NK-92 (cell line): Measurements from ENCODE around the gene KRTAP5-1.
"Not testable (repeated sequence)": the region's sequence is repeated elsewhere in the genome, so short reads cannot be mapped to it uniquely, and the experiment has no call there.

Experiments used
- DNase-seq: peaks from one replicate; lab custom pipeline; 2025; ENCODE audit not compliant: unreplicated experiment; lab: John Stamatoyannopoulos, UW

KRTAP5-1 gene

DNA sequence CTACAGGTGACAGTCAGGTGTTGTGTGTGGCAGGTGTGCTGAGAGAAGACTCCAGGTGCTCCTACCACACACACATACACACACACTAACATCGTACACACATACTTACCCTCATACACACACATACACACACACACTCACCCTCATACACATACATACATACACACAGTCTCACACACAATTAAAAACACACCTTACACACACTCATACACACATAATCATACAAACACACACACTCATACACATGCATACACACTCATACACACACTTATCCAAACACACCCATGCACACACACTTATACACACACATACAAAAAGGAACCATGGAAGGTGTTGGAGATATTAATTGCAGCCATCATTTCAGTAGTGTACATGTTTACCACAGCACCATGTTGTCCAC is 18.5 kb upstream of the KRTAP5-1 start:
- DNase-seq = no peak

DNA sequence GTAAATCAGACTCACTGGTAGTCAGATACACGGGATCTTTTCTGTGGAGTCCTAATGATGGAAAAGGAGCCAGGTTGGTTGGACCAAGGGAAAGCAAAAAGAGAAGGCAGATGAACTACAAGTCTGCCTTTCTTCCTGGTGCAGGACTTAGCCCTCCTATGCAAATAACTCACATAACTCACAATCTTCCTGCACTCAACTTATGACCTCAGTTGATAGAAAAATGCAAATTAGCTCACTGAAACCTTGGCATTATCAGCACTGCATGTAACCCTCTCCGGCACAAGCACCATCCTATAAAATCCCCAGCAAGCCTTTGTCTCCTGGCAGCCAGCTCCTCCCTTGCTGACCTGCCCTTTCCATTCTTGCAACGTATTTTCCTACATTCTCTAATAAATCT is 16.6 kb upstream of the KRTAP5-1 start:
- DNase-seq = not testable (repeated sequence)

- no peak for DNase-seq
Measured at GRCh38 chr11:1600626-1601025, 15.5 kb upstream of the KRTAP5-1 start.

GRCh38 chr11:1598816-1599215 is 13.7 kb upstream of the KRTAP5-1 start:
- DNase-seq = no peak

GRCh38 chr11:1598406-1598805 is 13.3 kb upstream of the KRTAP5-1 start:
- DNase-seq = not testable (repeated sequence)

- no peak for DNase-seq
Measured at GRCh38 chr11:1597994-1598380, 12.9 kb upstream of the KRTAP5-1 start, which contains the start of gene KRTAP5-2. TSS of gene KRTAP5-2 (minus strand) at chr11:1598294. CDS start at chr11:1598250, 44 bp downstream.

DNA sequence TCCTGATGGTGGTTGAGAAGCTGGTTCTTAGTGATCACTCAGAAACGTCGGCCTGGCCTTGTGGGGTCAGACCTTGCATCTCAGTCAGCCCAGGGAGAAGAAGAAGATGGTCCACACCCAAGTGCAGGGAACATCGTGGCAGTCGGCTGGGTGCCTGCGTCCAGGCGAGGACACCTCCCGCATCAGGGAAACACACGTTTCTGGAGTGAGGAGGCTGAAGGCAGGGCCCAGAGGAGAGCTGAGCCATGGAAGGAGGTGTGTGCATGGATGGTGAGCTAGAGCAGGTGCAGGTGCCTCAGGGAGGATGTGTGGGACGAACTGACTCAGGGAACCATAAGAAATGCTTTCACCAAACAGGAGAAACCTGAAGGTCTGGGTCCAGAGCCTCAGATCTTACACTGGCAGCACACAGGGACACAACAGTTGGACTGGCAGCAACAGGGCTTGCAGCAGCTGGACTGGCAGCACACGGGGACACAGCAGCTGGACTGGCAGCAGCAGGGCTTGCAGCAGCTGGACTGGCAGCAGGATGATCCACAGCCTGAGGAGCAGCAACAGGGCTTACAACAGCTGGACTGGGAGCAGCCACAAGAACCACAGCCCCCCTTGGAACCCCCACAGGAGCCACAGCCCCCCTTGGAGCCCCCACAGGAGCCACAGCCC is 12.4 kb upstream of the KRTAP5-1 start:
- no peak for DNase-seq

GRCh38 chr11:1596576-1597121 is 11.6 kb upstream of the KRTAP5-1 start:
- DNase-seq = not testable (repeated sequence)

- not testable (repeated sequence) for DNase-seq
Measured at GRCh38 chr11:1595994-1596575, 11.0 kb upstream of the KRTAP5-1 start.

DNA sequence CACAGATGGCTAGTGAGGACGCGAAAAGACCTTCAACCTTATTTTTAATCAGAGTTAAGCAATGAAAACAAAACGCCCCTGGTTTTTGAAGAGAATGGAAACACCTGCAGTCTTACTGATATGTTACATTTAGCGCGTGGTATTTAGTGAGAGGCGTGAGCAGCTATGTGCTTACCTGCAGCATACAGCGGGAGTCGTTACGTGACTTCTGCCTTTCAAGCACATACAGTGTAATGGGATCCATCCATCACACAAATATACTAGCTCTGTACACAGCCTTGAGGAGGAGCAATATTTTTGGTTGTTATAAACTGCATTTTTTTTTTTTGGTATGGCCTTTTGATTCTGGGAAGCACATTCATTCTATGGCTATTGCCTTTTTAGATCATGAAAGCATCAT is 7.5 kb upstream of the KRTAP5-1 start:
- DNase-seq = no peak

DNA sequence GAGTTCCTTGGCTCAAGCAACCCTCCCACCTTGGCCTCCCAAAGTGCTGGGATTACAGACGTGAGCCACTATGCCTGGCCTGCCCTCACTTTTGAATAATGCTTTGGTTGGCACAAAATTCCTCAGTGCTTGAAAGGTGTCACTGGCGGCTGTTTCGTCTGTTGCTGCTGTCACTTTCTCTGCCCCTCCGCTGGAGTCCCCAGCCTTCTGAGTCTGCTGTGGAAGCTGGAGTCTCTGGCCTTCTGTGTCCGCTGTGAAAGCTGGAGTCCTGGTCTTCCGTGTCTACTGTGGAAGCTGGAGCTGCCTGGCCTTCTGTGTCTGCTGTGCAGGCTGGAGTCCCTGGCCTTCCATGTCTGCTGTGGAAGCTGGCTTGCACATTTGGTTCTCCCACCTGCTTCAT is 4.9 kb upstream of the KRTAP5-1 start:
- DNase-seq = no peak

DNA sequence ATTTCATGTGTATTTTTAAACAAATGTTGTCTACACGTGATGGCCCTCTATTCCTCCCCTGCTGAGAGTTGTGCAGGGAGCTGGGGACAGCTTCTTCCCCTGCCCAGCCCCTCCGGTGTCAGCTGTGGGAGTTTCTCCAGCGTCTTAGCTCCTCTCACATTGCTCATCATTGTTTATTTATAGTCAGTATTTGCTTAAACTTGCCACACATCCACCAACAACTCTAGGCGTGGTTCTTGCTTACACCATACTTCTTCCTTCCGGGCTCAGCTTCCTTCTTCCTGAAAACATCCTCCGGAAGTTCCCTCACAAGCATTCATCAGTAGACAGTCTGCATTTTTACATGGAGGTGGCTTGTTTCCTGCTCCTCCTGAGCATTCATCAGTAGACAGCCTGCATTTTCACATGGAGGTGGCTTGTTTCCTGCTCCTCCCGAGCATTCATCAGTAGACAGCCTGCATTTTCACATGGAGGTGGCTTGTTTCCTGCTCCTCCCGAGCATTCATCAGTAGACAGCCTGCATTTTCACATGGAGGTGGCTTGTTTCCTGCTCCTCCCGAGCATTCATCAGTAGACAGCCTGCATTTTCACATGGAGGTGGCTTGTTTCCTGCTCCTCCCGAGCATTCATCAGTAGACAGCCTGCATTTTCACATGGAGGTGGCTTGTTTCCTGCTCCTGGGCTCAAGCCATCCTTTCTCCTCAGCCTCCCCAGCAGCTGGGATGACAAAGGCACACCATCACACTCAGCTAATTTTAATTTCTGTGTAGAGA is 4.3 kb upstream of the KRTAP5-1 start:
- DNase-seq = not testable (repeated sequence)

DNA sequence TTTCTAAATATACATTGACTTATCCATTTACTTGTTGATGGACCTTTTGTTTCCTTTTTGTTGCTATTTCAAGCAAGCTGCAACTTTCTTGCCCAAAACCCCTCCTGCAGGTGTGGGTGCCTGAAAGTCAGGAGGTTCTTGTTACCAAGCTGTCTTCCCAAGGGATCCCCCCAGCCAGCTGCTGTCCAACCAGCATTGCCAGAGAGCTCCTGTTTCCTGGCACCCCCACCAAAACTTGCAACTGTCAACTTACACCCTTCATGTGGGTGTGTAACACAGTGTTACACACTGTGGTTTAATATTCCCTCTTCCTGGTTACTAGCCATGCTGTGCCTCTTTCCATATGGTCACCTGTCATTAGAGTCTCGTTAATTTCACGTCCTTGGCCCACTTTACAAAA is 1.6 kb upstream of the KRTAP5-1 start:
- no peak for DNase-seq

GRCh38 chr11:1582909-1583308 is 2.2 kb downstream of the KRTAP5-1 start:
- DNase-seq = not testable (repeated sequence)

DNA sequence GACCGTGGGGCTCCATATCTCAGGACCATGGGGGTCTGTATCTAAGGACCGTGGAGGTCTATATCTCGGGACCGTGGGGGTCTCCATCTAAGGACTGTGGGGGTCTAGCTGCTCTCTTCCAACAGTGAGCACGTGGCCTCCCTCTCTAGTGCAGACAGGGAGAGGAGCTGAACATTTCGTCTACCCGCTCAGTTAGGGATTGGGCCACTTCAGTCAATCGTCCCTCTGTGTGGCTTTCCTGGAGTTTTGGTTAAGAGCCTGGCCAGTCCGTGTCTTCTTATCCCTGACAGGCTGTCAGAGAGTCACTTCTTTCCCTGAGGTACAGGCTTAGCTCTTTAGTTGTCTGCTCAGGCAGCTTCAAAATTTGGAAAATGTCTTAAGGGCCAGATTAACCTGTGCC is 3.1 kb downstream of the KRTAP5-1 start:
- DNase-seq = no peak

DNA sequence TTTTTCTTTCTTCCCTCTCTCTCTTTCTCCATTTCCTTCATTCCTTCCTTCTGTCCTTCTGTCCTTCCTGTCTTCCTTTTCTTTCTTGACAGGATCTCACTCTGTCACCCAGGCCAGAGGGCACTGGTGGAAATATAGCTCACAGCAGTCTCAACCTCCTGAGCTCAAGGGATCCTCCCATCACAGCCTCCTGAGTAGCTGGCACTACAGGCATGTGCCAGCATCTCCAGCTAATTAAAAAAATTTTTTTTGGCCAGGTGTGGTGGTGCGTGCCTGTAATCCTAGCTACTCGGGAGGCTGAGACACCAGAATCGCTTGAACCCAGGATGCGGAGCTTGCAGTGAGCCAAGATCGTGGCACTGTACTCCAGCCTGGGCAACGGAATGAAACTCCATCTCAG is 8.3 kb downstream of the KRTAP5-1 start:
- DNase-seq = no peak

- not testable (repeated sequence) for DNase-seq
Measured at GRCh38 chr11:1575756-1576155, 9.3 kb downstream of the KRTAP5-1 start.

DNA sequence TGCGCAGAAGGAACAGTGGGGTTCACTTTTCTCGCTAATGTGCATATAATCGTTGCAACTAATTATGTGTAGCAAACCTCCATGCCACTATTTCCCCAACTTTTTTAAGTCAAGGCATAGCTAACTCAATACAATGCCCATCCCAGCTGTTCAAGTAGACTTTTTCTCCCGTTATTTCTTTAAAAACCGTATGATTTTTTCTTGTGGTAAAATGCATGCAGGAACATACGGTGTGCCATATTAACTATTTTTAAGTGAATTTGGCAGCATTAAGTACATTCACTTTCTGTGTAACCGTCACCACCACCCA is 10.2 kb downstream of the KRTAP5-1 start:
- DNase-seq = no peak

- DNase-seq = no peak
Measured at GRCh38 chr11:1574238-1574932, 10.7 kb downstream of the KRTAP5-1 start.

GRCh38 chr11:1573903-1574237 is 11.2 kb downstream of the KRTAP5-1 start:
- DNase-seq = no peak

DNA sequence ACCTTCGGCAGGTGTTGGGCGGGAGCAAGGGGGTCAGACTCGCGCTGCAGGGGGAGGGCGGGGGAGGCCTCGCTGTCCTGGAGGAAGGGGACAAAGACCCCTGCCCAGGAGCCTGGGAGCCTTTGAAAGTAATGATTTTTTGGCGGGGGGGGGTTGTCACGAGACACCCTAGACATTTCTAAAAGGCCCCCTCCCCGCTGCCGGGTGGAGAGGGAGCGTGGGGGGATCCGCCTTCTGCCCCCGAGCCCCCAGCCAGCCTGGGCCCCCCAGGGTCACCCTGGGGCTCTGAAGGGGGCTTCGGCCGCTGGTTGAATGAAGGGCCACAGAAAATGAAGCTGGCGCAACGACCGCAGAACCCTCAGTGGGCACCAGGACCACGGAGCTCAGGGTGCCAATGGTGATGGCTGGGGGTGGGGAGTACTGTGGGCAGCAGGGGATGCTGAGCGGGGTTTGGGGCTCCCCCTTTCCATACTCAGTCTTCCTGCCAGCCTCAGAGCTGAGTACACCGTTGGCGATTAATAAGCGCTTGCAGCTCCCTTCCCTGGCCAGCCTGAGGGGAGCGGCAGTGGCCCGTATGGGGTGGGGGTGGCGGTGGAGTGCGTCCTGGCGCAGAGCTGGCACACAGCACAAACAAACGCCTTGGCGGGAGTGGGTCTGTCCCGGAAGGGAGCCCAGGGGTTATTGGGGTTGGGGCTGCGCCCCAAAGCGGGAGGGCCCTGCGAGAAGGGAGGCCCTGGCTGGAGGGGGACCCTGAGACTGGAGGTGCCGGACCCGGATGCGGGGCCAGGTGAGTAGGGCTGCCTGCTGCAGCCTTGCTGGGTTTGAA is 11.8 kb downstream of the KRTAP5-1 start:
- DNase-seq = no peak
